Muscle layer of duodenum (tissue), 2 donors: ENCODE results near the gene ADAMTS8.

ENCODE experiments used
- H3K27ac ChIP-seq: one replicate; pipeline ENCODE4 v1.7.0; 2013; ENCODE audit warnings: mild to moderate bottlenecking, low read length
- H3K27me3 ChIP-seq: one replicate; pipeline ENCODE4 v1.7.0; 2013; ENCODE audit warnings: low read depth, mild to moderate bottlenecking, control low read depth, low read length
- H3K36me3 ChIP-seq, 2 donors: one replicate each; pipeline ENCODE4 v1.7.0; 2013; ENCODE audit warnings: low read length in 2 of 2, control low read depth in 1 of 2, mild to moderate bottlenecking in 1 of 2; ENCODE audit not compliant: insufficient read depth in 2 of 2, control insufficient read depth in 1 of 2
- H3K4me1 ChIP-seq, 2 donors: one replicate each; pipeline ENCODE4 v1.7.0; 2013; ENCODE audit warnings: low read length in 2 of 2, mild to moderate bottlenecking in 2 of 2, control low read depth in 1 of 2, moderate library complexity in 1 of 2; ENCODE audit not compliant: insufficient read depth in 2 of 2, control insufficient read depth in 1 of 2
- H3K4me3 ChIP-seq, 2 donors: one replicate each; pipeline ENCODE4 v1.7.0; 2013; ENCODE audit warnings: low read length in 2 of 2, low read depth in 1 of 2, mild to moderate bottlenecking in 1 of 2
- H3K9me3 ChIP-seq, 2 donors: one replicate each; pipeline ENCODE4 v1.7.0; 2013; ENCODE audit warnings: low read length in 2 of 2, control low read depth in 1 of 2, mild to moderate bottlenecking in 1 of 2; ENCODE audit not compliant: control insufficient read depth in 1 of 2
- donor health status: healthy.

The ADAMTS8 gene

DNA sequence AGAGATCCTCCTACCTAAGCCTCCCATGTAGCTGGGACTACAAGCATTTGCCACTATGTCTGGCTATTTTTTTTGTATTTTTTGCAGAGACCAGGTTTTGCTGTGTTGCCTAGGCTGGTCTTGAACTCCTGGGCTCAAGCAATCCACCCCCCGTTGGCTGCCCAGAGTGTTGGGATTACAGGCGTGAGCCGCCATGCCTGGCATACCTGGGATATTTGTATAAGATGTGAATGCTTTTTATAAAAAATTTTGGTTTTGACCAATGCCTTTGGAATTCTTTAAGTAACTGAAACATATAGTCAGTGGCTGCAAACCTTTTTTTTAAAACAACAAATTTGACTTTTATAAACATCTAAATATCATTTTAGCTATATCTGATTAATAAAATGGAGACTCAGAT lies 42.4 kb downstream of the ADAMTS8 start:
- Histone ChIP-seq H3K36me3 (no peaks in the 10 kb centered on the region), H3K27me3 (no peaks in the 10 kb centered on the region), H3K27ac (no peak overlapping the region), H3K4me1 (peaks cover 18% of the 10 kb centered on the region in 2 donors), H3K4me3 (no peak overlapping the region), H3K9me3 (no peaks in the 10 kb centered on the region)

GRCh38 chr11:130383344-130384211 lies 44.8 kb downstream of the ADAMTS8 start:
- no peaks in the 10 kb centered on the region for H3K27me3 ChIP-seq
- H3K4me1 ChIP-seq: peaks cover 0 to 4% of the 10 kb centered on the region in 2 donors
- no peaks in the 10 kb centered on the region for H3K9me3 ChIP-seq
- no peaks in the 10 kb centered on the region for H3K36me3 ChIP-seq
- no peak overlapping the region for H3K4me3 ChIP-seq
- H3K27ac ChIP-seq: no peak overlapping the region

DNA sequence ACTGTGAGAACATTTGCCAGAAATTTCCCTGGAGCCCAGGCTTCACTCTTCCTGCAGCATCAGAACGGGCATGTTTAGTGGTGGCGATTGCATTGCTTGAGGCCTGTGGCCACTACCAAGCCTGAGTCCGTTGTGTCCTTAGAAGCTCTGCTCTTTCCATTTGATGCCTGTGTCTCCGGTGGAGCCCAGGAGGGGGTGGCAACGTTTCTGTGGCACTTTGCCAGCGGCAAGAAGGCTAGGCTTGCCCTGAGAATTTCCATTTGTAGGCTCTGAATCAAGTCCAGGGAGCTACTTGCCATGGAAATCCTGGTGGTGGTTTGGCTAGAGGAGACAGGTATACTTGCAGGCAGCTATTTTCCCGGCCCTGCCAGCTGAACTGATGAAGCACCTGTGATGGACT lies 47.1 kb downstream of the ADAMTS8 start:
- no peak overlapping the region for H3K4me3 ChIP-seq
- no peaks in the 10 kb centered on the region for H3K27me3 ChIP-seq
- no peaks in the 10 kb centered on the region for H3K9me3 ChIP-seq
- H3K4me1 ChIP-seq: peaks cover 0 to 4% of the 10 kb centered on the region in 2 donors
- no peak overlapping the region for H3K27ac ChIP-seq
- no peaks in the 10 kb centered on the region for H3K36me3 ChIP-seq

DNA sequence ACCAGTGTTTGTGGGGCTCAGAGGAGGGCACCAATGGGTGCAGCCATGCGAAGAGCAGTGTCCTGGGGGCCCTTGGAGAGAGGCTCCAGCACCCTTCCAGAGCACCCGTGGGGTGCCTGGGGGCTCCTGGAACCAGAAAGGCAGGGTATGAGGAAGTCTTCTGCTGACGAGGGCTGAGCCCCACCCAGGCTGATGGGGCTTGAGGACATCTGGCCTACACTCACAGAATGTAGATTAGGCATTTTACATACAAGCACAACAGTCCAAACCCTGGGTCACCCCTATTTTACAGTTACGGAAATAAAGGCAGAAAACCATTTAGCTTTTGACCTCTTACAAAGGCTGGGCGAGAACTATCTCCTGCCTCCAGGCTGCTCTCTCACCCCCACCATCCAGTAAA lies 47.6 kb downstream of the ADAMTS8 start:
- no peak overlapping the region for H3K27ac ChIP-seq
- H3K27me3 ChIP-seq: no peaks in the 10 kb centered on the region
- H3K9me3 ChIP-seq: no peaks in the 10 kb centered on the region
- H3K4me1 ChIP-seq: peaks cover 0 to 4% of the 10 kb centered on the region in 2 donors
- no peak overlapping the region for H3K4me3 ChIP-seq
- H3K36me3 ChIP-seq: no peaks in the 10 kb centered on the region

DNA sequence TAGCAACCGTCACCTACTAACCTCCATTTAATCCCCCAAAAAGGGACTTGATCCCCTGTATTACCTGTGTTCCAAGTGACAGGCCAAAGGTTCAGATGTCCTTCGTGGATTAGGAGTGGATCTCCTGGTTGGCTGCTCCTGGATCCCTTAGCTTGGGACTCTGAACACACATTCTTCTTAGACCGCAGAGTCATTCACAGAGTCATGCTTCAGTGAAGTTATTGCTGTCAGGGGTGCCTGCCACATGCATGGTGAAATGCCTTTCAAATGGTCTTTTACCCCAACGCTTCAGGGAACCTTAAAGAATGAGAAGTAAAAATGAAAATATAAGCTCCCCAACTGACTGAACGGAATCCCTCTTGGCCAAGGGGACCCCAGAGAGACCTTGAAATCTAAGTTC lies 49.1 kb downstream of the ADAMTS8 start:
- Histone ChIP-seq H3K27ac (no peak overlapping the region), H3K36me3 (no peaks in the 10 kb centered on the region)

DNA sequence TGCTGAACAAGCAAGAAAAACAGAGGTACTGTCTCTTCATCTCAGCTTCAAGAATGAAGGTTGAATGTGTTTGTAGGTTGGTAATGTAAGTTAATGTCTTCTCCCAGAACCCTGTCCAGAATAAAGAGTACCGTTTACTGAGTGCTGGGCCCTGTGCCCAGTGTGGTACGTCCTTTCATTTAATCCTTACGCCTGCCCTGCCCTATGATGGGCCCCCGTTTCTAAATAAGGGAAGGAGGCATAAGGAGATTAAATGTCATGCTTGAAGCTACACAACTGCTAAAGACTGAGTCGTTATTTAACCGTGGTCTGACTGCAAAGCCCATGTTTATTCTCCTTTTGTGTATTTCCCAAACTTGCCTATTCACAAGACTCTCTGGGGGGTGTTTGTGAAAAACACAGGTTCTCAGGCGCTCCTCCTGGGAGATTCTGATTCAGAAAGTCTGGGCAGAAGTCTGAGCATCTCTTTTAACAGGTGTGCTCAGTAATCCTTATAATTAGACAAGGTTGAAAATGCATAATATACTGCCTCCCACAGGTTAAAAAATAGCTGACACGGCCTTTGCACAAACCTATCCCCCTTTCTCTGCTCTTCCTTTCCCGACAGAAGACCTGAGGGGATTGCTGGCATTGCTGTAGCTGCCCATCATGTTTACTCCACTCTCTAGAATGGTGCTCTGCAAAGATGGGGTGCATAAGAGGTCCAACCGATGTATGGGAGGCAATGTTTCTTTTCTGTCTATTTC lies 57.4 kb downstream of the ADAMTS8 start:
- Histone ChIP-seq H3K27ac (peak overlapping the region; percentile 16), H3K27me3 (no peaks in the 10 kb centered on the region), H3K4me1 (no peaks in the 10 kb centered on the region), H3K36me3 (no peaks in the 10 kb centered on the region), H3K4me3 (no peak overlapping the region), H3K9me3 (no peaks in the 10 kb centered on the region)

More for the DNA sequence above, 49.1 kb downstream of the ADAMTS8 start:
- Histone ChIP-seq H3K4me1 (peaks cover 0 to 4% of the 10 kb centered on the region in 2 donors), H3K4me3 (no peak overlapping the region), H3K27me3 (no peaks in the 10 kb centered on the region), H3K9me3 (no peaks in the 10 kb centered on the region)

GRCh38 chr11:130369713-130370112 lies 58.7 kb downstream of the ADAMTS8 start:
- H3K9me3 ChIP-seq: no peaks in the 10 kb centered on the region
- no peak overlapping the region for H3K4me3 ChIP-seq
- H3K27ac ChIP-seq: no peak overlapping the region
- no peaks in the 10 kb centered on the region for H3K36me3 ChIP-seq
- no peaks in the 10 kb centered on the region for H3K4me1 ChIP-seq
- no peaks in the 10 kb centered on the region for H3K27me3 ChIP-seq

- no peak overlapping the region for H3K27ac ChIP-seq
- no peaks in the 10 kb centered on the region for H3K4me1 ChIP-seq
- no peaks in the 10 kb centered on the region for H3K36me3 ChIP-seq
- H3K27me3 ChIP-seq: no peaks in the 10 kb centered on the region
- H3K9me3 ChIP-seq: no peaks in the 10 kb centered on the region
- H3K4me3 ChIP-seq: no peak overlapping the region
Measured at GRCh38 chr11:130369141-130369691, 59.2 kb downstream of the ADAMTS8 start.

DNA sequence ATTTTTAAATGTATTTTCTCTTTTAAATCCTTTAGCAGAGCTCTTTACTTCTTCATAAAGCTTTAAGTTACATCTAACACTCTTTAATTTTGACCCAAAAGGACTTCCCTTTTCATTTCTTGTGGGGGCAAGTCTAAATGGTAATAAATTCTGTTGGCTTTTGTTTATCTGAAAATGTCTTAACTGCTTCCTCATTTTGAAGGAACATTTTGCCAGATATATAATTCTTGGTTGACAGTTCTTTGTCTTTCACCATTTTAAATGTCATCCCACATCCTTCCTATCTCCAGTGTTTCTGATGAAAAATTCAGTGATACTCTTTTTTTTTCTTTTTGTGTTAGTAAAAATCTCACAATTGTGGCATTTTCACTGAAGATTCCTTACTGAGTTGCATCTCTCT lies 69.0 kb downstream of the ADAMTS8 start:
- Histone ChIP-seq H3K27ac (no peak overlapping the region), H3K4me3 (no peak overlapping the region), H3K36me3 (no peaks in the 10 kb centered on the region), H3K9me3 (peaks cover 0 to 9% of the 10 kb centered on the region in 2 donors), H3K4me1 (no peaks in the 10 kb centered on the region), H3K27me3 (no peaks in the 10 kb centered on the region)

GRCh38 chr11:130358398-130358797 lies 70.0 kb downstream of the ADAMTS8 start:
- Histone ChIP-seq H3K4me3 (no peak overlapping the region), H3K36me3 (no peaks in the 10 kb centered on the region), H3K4me1 (no peaks in the 10 kb centered on the region), H3K27me3 (no peaks in the 10 kb centered on the region), H3K9me3 (peaks cover 0 to 16% of the 10 kb centered on the region in 2 donors), H3K27ac (no peak overlapping the region)
